Neural cell (in vitro differentiated cells): ENCODE results near the gene UTY.

Source experiments
- CTCF ChIP-seq: fragments of 450-650 bp; IDR thresholded peaks from 2 replicates; pipeline ENCODE4 v1.5.1; 2014; ENCODE audit warnings: antibody characterized with exemption, mild to moderate bottlenecking, moderate library complexity; ENCODE audit not compliant: poor library complexity, severe bottlenecking
- EZH2 ChIP-seq: fragments of 200-600, 300-800 bp; shearing (Covaris generic), sonication (generic); IDR thresholded peaks from 2 replicates; pipeline ENCODE4 v1.6.1; 2014; ENCODE audit warnings: antibody characterized with exemption, low read length, borderline replicate concordance, mild to moderate bottlenecking; ENCODE audit not compliant: insufficient read depth, poor library complexity, severe bottlenecking
- REST ChIP-seq: IDR thresholded peaks from 2 replicates; pipeline ENCODE4 v1.6.1; 2012; ENCODE audit warnings: borderline replicate concordance

- no peak for TF ChIP-seq CTCF
- TF ChIP-seq REST: no peak
- no peak for TF ChIP-seq EZH2
These were observed 149.2 kb downstream of the UTY start for GRCh38 chrY:13330651-13331050.
